Sciatic nerve (tissue), 2 donors: ENCODE results near the gene SLC4A3. TPM values are rescaled to one million over a fixed set of nuclear protein-coding genes. Genes with fewer than 3 reads are reported as not detected.

Experiments
- ATAC-seq: fragments of 200-7000 bp; cut with Tn5 transposase; one replicate; pipeline ENCODE4 v1.9.1; 2020; ENCODE audit warnings: mild to moderate bottlenecking, moderate library complexity
- DNase-seq: peaks from one replicate; pipeline ENCODE4 v3.0.0-alpha.2; 2020; ENCODE audit warnings: low spot score
- intact Hi-C: fragments of 100-400 bp; cut with DNase I; formaldehyde crosslinking; loops from one replicate; pipeline ENCODE4 v1.14.2; 2022
- total RNA-seq: library from RNA; stranded (reverse); fragmentation: NEBNext Ultra II Directional; extraction: Animal tissue kit (Norgen Biotek cat#: 25700); gene quantifications from one replicate; pipeline ENCODE4 v1.2.1, GENCODE V29; 2021
- donor health status: DM: no; HTN: no; CAD: no.
- donor health status: DM: no; HTN: no; CAD: no.

Gene SLC4A3
- total RNA-seq, 1 donor from 2014 or later = 6.7 TPM

DNA sequence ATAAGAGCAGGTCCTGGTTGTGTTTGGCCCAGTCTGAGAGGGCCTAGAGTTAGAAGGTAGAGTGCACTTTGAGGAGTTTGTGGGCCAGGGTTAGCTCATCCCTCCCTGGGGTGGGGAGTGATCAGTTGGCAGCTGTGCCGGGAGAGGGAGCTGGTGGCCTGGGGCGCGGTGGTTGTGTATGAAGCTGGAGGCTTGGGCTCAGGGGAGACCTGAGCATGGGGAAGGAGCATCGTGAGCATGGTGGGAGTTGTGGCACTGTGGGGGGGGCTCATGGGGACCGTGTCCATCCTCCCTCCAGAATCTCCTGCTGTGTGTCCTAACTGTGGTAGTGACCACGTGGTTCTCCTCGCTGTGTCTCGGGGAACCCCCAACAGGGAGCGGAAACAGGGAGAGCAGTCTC, 16.1 kb upstream of the SLC4A3 start:
- ATAC-seq (no peak), DNase-seq (no peak)
- intact Hi-C loops = no loop called here

DNA sequence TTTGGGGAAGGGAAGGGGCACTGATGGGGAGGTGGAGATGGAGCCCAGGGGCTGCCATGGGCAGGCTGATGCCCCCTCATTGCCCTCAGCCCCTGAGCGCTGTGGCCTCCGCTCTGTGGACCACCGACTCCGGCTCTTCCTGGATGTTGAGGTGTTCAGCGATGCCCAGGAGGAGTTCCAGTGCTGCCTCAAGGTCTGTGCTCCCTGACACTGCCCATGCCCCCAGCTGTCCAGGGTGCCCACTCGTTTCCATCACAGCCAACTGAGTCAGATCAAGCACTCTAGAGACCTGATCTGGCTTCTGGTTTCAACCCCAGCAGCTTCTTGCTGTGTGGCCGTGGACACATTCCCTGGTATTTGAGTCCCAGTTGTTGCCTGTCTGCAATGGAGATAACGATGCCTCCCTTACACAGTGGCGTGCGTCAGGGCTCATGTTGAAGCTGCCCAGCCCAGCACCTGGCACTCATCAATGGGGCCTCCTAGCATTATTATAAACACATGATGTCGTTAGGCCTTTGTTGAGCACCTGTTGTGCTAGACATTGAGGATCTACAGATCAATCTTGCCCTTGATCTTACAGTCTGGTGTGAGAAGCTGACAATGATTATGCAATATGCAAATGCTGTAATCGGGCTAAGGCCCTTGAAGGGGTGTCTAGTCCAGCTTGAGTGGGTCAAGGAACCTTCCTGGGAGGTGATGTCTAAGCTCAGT, 15.4 kb upstream of the SLC4A3 start:
- ATAC-seq = no peak
- no peak for DNase-seq
- intact Hi-C loops = no loop called here

DNA sequence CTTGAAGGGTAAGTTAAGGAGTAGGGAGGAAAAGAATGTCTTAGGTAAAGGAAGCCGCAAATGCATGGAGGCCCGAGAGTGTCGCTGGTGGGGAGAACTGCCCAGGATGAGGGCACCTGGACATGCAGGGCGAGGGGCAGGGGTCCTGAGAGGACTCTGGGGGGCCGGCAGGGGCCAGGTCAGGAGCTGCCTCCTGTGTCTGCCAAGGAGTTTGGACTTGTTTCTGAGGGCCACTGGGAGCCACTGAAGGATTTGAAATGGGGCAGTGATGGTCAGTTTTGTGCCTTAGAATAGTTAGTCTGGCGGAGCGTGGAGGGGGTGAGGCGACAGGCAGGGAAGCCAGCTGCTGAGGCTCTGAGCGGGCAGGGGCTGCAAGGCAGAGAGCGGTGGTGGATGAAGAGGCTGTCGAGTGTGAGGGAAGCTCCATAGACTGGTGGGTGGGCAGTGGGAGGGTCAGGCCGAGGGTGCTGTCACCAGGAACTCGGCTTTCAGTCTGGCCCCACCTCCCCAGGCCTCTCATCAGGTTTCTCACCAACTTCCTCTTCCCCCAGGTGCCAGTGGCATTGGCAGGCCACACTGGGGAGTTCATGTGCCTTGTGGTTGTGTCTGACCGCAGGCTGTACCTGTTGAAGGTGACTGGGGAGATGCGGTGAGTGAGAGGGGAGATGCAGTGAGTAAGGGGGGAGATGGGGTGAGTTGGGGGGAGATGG, 14.7 kb upstream of the SLC4A3 start:
- intact Hi-C loops = no loop called here
- no peak for ATAC-seq
- no peak for DNase-seq

DNA sequence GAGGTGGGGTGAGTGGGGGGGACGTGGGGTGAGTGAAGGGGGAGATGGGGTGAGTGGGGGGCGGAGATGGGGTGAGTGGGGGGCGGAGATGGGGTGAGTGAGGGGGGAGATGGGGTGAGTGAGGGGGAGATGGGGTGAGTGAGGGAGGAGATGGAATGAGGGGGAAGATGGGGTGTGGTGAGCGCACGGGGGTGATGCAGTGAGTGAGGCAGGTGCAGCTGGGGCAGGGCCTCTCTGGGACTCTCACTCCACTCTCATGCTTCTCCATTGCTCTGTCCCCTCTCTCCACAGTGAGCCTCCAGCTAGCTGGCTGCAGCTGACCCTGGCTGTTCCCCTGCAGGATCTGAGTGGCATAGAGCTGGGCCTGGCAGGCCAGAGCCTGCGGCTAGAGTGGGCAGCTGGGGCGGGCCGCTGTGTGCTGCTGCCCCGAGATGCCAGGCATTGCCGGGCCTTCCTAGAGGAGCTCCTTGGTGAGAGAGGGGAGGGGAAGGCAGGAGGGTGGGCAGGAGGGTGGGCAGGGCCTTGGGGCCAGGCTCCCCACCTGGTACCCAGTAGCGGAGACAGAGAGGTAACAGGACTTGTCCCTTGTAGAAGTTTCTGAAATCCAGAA, 13.9 kb upstream of the SLC4A3 start:
- DNase-seq (no peak), ATAC-seq (no peak)
- intact Hi-C loops = no loop called here

DNA sequence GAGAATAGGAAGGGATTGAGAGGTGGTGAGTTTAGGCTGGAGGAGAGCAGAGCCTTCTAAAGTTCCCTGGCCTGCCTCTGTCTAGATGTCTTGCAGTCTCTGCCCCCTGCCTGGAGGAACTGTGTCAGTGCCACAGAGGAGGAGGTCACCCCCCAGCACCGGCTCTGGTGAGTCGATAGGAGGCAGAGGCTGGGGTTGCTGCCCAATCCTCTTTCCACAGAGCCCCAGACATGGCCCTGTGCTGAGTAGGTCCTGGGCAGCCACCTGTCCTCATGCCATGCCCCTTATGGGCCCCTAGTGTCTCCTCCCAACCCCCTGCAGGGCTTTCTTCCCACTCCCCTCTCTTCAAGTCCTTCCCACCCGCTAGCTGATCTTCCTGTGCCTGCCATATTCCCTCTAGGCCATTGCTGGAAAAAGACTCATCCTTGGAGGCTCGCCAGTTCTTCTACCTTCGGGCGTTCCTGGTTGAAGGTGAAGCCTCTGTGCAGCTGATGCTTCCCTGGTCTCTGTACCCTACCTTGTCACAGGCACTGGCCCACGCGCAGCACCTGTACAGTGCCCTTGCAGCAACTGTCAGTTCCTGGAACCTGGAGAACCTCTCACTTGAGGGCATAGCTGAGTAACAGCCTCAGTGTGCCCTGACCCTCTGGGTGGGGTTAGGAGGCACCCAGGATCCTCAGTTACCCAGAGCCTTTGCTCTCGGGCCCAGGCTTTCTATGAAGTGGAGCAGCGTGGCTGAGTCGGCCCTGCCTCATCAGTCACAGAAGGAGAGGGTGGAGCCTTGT, 13.2 kb upstream of the SLC4A3 start:
- DNase-seq = no peak
- intact Hi-C loops = no loop called here
- no peak for ATAC-seq

DNA sequence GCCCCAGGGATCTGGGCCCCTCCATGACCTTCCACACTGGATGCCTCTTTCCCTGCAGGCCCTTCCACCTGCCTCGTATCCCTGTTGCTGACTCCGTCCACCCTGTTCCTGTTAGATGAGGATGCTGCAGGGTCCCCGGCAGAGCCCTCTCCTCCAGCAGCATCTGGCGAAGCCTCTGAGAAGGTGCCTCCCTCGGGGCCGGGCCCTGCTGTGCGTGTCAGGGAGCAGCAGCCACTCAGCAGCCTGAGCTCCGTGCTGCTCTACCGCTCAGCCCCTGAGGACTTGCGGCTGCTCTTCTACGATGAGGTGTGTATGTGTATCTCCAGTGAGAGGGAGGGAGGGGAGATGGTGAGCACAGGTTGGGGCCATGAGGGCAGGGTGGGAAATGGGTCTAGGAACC, 12.4 kb upstream of the SLC4A3 start:
- ATAC-seq (no peak), DNase-seq (no peak)
- intact Hi-C loops = no loop called here

DNA sequence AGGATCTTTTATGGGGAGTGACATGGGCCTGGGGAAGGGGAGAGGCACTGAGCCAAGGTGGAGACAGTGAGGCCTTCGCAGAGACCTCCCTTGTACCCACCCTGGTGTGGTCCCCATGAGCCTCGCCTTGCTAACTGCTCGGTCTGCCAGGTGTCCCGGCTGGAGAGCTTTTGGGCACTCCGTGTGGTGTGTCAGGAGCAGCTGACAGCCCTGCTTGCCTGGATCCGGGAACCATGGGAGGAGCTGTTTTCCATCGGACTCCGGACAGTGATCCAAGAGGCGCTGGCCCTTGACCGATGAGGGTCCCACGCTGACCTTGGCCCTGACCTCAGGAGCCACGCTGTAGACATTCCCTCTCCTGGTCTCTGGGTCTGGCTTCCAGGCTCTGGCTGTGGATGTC, 11.5 kb upstream of the SLC4A3 start:
- ATAC-seq = no peak
- intact Hi-C loops = no loop called here
- no peak for DNase-seq

DNA sequence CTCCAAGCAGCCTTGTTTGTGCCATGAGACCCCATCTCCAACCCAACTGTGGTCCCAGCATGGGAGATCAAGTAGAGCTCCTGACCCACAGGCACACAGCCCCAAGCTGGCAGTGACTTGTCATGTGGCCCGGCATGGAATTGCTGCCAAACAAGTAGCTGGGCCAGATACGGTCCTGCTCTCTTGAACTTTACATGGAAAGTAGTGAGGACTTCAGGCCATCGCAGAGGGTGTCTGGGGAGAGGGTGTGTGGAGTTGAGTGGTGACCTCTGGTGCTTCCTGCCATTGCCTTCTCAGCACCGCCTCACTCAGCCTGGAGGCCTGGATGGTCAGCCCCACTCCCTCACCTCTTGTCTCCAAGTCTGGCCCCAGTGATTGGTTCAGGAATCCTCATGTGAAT, 10.9 kb upstream of the SLC4A3 start:
- ATAC-seq (peak; percentile 14), DNase-seq (no peak)

DNA sequence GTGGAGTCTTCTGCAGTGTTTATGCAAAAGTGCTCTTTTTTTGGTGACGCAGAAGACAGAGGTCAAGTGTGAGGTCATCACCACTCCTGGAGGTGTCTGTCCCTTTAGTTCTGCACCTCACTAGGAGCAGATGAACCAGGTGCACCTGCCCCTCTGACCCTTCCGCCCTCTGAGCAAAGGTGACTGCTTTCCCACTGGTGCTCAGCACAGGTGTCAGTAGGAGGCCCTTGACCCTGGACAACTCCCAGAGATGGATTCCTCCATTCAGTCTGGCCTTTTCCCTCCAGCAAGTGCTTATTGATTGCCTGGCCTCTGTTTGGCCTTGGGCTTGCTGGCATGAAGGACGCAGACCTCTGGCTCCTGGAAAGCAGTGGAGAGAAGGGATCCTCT, 8.7 kb upstream of the SLC4A3 start:
- intact Hi-C loops = no loop called here
- DNase-seq (no peak), ATAC-seq (no peak)

More for the DNA sequence above, 10.9 kb upstream of the SLC4A3 start:
- intact Hi-C loops = no loop called here

DNA sequence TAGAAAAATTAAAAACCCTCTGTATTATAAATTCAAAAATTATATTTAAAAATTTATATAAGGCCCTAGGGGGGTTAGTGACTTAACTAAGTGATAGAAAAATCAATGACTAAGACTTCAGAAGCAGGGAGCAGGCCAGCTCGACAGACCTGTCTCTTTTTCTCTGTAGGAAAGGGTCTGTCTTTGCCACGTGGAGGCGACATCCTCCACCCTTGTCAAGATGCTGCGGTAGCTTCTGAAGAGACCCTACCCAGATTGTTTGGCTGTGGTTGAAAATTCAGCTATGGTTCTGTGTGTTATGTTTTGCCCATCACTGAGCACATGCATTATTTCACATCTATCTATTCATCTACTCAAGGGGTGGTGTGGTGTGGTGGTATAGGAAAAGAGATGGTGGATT, 8.2 kb upstream of the SLC4A3 start:
- intact Hi-C loops = no loop called here
- ATAC-seq (no peak), DNase-seq (no peak)

DNA sequence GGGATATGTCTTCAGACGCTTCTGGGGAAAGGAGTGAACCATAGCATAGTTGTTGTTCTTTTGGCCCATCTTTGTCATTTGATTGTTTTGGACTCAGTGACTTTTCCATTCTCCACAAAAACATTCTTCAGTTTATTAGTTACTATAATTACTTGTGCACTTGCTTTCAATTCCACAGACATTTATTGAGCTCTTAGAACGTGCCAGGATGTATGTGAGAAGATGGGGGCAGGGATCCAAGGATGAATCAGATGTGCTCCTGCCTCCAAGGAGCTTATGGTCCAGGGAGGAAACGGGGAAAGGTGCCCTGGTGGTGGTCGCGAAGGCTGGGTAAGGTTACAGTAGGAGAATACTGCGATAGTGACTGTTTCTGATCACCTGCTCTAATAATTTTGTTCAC, 6.9 kb upstream of the SLC4A3 start:
- DNase-seq = no peak
- intact Hi-C loops = no loop called here
- no peak for ATAC-seq

DNA sequence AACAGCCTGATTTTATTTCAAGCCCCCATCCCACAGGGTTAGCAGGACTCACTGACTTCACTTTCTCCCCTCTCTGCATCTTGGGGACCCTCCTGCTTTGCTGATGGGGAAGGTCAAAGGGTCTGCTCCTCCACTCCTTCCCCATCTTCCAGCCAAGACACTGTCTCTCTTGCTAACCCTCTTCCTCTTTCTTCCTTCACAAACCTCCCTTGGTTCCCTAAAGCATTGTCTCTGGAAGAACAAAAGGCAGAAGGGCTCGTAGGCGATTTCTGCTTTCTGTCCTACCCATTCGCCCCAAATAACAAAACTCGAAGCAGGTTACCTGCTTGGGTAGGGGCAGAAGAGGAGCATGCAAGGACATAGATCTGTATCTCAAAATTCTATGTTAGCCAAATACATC, 5.5 kb upstream of the SLC4A3 start:
- intact Hi-C loops = no loop called here
- DNase-seq = no peak
- no peak for ATAC-seq

DNA sequence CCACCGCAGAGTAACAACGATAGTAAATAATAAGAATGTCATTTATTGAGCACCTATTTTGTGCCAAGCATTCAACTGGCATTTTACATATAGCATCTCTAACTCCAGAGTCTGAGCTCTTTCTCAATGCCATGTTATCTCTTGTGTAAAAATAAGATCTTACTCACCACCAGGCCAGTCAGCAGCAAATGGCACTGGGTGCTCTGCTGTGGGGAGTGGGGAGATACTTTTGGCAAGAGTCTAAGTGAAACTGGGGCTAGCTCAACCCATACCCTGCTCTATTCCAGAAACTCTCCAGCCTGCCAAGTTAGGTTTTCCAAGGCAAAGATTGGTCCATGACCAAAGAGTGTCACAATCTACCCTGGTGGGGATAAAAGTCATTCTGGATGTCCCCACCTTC, 5.0 kb upstream of the SLC4A3 start:
- ATAC-seq (no peak), DNase-seq (no peak)
- intact Hi-C loops = no loop called here

DNA sequence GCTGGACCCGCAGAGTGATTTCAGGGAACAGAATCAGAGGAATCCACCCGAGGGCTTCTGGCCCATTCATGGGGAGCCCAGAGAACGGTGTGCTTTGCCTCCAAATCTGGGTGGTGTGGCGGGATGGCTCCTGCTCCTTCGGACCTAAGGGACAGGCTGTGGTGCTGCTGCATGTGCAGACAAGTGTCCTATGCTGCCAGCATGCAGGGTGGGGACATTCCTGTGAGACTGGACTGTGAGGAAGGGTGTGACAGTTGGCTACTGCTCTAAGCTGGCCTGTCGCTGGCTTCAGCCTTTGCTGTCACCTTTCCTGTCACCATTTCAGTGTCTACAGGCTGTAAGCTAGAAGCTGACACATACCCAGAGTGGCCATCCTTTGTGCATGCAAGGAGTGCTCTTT, 2.9 kb upstream of the SLC4A3 start:
- intact Hi-C loops = no loop called here
- no peak for ATAC-seq
- no peak for DNase-seq

DNA sequence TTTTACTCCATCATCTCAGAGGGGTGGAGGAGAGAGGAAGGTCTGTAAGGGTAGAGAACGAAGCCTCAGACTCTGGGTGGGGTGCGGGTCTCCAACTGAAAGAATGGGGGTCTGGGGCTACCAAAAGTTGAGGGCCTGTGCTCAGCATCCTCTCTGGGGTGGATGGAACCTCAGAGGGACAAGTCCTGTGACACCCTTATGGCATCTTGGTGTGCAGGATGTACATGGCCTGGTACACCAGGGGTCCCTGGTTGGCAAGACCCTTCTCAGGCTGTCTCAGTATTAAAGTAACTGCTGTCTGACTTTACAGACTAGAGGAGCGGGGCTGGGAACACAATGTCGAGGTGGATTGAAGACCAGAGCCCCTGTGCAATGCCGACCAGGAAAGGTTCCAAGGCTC, 2.3 kb upstream of the SLC4A3 start:
- intact Hi-C loops = no loop called here
- no peak for DNase-seq
- ATAC-seq = no peak

DNA sequence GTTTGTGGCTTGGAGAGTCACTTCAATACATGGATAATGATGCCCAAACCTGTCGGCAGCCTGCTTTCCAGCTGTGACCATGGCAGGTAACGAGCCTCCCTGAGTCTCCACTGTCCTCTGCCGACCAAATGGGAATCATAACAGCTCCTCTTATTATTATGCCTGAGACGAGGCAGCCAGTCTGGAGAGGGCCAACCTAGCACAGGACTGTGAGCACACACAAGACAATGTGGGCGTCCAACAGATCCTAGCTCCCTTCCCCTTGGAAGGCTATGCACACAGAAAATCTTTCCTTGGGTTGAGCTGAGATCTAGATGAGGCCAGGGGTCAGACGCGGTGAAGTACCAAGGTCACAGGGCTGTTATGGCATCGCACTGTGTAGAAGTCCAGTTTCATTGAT, 890 bp upstream of the SLC4A3 start:
- ATAC-seq (no peak), DNase-seq (no peak)
- intact Hi-C loops = no loop called here

DNA sequence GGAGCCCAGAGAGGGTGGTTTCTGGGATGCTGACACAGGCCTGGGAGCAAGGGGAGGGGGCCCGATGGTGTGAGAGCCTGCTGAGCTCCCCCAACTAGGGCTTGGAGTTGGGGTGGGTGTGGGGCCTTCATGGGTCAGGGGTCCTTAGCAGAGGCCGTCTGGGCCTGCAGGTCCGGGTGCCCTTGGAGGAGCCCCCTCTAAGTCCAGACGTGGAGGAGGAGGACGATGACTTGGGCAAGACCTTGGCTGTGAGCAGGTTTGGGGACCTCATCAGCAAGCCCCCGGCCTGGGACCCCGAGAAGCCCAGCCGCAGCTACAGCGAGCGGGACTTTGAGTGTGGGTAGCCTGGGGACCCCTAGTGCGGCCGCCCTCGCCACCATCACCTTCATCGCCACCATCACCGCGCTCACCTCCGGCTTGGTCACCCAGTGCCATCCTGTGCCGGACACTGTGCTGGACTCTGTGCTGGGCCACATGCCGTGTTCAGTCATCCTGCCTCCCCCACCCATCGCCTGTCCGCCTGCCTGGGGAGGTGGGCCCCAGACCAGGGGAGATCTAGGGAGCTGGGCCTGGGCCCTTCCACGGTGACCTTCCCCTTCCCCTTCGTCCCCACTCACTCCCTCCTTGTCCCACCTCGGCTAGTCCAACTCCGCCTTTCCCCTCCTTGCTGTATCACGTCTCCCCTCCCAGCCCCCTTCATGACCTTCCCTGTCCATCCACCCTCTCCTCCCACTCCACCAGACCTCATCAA, 980 bp downstream of the SLC4A3 start:
- intact Hi-C loops = no loop called here
- DNase-seq = no peak

DNA sequence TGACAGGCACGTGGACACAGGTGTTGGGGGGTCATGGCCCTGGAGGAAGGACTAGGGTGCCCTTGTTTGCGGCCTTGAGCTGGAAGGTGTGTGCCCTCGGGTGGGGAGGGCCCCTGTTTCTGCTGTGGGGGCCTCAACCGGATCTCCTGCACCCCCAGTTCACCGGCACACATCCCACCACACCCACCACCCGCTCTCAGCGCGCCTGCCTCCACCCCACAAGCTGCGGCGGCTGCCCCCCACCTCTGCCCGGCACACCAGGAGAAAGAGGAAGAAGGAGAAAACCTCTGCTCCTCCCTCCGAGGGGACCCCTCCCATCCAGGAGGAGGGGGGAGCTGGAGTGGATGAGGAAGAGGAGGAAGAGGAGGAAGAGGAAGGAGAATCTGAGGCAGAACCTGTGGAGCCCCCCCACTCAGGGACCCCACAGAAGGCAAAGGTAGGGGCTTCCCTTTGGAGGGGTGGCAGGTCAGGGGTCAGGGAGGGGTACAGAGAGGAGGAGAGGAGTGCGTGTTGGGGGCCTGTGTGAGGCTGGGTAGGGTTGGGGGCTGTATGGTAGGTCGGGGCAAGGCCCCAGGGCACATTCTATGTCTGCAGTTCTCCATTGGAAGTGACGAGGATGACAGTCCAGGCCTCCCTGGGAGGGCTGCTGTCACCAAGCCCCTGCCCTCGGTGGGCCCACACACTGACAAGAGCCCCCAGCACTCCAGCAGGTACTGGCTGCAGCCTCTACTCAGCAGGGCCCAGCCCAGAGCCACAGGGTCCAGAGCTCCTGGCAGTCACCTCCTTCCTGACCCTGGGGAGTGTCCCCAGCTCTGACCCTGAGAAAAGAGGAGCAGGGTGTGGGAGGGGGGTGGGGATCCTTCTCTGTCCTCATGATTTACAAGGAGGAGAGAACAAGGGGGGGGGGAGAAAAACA, 1.8 kb downstream of the SLC4A3 start:
- no peak for DNase-seq
- no peak for ATAC-seq
- intact Hi-C loops = no loop called here

More for the DNA sequence above, 980 bp downstream of the SLC4A3 start:
- no peak for ATAC-seq
